Muscle of leg (tissue), 11 donors: ENCODE data around the gene IFTAP. TPM values are rescaled to one million over a fixed set of nuclear protein-coding genes. Genes with fewer than 3 reads are reported as not detected.

Source experiments
- DNase-seq: peaks from one replicate; pipeline ENCODE4 v3.0.0; 2013
- H3K27ac ChIP-seq: one replicate; pipeline ENCODE4 v1.5.1; 2013; ENCODE audit warnings: mild to moderate bottlenecking, low read length, control low read depth
- H3K27me3 ChIP-seq: one replicate; pipeline ENCODE4 v1.6.1; 2013; ENCODE audit warnings: low read length; ENCODE audit not compliant: control insufficient read depth, insufficient read depth
- H3K36me3 ChIP-seq: one replicate; pipeline ENCODE4 v1.6.1; 2013; ENCODE audit warnings: low read length; ENCODE audit not compliant: control insufficient read depth, insufficient read depth
- H3K4me1 ChIP-seq: one replicate; pipeline ENCODE4 v1.6.1; 2013; ENCODE audit warnings: low read length; ENCODE audit not compliant: control insufficient read depth, insufficient read depth
- H3K4me3 ChIP-seq: one replicate; pipeline ENCODE4 v1.5.1; 2013; ENCODE audit warnings: low read length, control low read depth
- H3K9me3 ChIP-seq: replicated peaks from 2 replicates; pipeline ENCODE4 v1.6.1; 2013; ENCODE audit warnings: low read depth, low read length; ENCODE audit not compliant: control insufficient read depth
- WGBS: methylation state at CpG from one replicate; pipeline ENCODE4 v1.1.5; 2013; ENCODE audit warnings: missing lambda C conversion rate; ENCODE audit not compliant: insufficient coverage; 5-methylcytosine and 5-hydroxymethylcytosine counted together
- polyA plus RNA-seq, 8 donors: library from polyadenylated mRNA; unstranded; fragments of 120-200 nt; gene quantifications; one replicate each; pipeline versions ENCODE4 v1.2.1 to v1.2.3, GENCODE V29; 2013; ENCODE audit warnings: inconsistent platforms in 1 of 8, low replicate concordance in 1 of 8; ENCODE audit not compliant: insufficient read length in 8 of 8, insufficient read depth in 1 of 8
- total RNA-seq: library from RNA; stranded (reverse); fragments of 120-200 nt; gene quantifications from one replicate; pipeline ENCODE4 v1.2.4, GENCODE V29; 2013

The IFTAP gene
- total and polyA plus RNA-seq, 9 donors: 40.3 to 57.4 (median 42.1) TPM

DNA sequence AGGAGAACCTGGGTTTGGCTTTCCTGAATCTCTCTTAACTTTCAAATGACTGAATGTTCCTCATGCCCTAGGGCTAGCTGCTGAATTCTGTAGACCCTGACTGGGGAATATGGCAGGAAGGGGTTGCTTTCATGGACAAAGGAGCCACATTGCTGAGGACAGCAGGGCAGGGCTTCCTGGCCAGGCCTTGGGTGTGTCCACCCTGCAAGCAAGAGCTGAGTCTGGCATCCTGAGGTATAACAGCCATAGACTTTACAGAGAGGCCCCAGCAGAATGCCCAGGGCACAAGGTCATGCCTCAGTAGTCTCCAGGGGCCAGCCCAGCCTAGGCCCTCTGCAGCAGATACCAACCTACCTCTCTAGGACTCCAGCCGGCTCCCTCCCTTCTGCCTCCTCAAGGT is 105.9 kb downstream of the IFTAP start:
- Histone ChIP-seq H3K36me3 (no peaks in the 10 kb centered on the region), H3K27ac (no peak overlapping the region), H3K4me1 (no peaks in the 10 kb centered on the region), H3K9me3 (no peaks in the 10 kb centered on the region), H3K4me3 (no peak overlapping the region), H3K27me3 (no peaks in the 10 kb centered on the region)
- no CpG with 5 or more reads among the region's 1 CpG for WGBS
- no peak for DNase-seq

DNA sequence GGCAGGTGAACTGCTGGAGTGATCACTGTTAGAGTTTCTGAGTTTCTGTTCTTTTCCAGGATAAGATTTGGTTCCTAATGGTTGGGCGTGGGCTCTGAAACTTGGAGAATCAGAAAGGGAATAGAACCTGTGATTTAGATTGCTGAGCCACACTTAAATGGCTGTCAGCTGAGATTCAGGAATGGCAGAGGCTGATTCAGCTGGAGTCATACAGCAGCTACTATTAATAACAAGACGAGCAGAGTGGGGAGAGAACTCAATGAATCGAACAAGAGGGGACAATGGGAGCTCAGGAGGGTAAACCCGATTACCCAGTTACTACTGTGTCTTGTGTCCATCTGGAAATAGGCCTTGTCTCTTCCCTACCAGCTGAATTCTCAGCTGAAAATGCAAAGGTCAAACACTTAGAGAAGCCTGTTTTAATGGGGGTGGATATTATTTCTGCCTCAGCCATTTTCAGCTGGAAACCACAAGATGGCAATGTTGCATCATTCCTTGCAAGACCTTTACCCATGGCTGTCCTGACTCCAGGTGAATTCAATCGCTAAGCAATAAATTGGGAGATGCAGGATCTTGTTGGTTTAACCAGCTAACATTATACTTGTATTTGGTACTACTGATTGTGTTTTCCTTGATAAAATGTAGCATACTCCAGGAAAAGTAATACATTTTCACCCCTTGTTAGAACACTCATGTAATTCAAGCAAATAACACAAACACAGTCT is 108.2 kb downstream of the IFTAP start:
- no peaks in the 10 kb centered on the region for H3K36me3 ChIP-seq
- no peaks in the 10 kb centered on the region for H3K9me3 ChIP-seq
- H3K4me3 ChIP-seq: no peak overlapping the region
- H3K4me1 ChIP-seq: no peaks in the 10 kb centered on the region
- no peak overlapping the region for H3K27ac ChIP-seq
- DNase-seq: peak; percentile 82
- H3K27me3 ChIP-seq: no peaks in the 10 kb centered on the region
- WGBS: 38% methylated on average over 3 of the region's 5 CpGs

GRCh38 chr11:36703055-36703404 is 108.7 kb downstream of the IFTAP start:
- no peaks in the 10 kb centered on the region for H3K9me3 ChIP-seq
- H3K4me3 ChIP-seq: no peak overlapping the region
- DNase-seq: peak; percentile 15
- H3K36me3 ChIP-seq: no peaks in the 10 kb centered on the region
- no peaks in the 10 kb centered on the region for H3K27me3 ChIP-seq
- WGBS: 25% methylated on average over 3 of the region's 4 CpGs
- no peaks in the 10 kb centered on the region for H3K4me1 ChIP-seq
- H3K27ac ChIP-seq: no peak overlapping the region

Other genes starting within 250 kb of the IFTAP start
- 14.9 TPM for gene TRAF6, start 84.2 kb upstream of the IFTAP start, total RNA-seq
- gene TRAF6, start 84.2 kb upstream of the IFTAP start, polyA plus RNA-seq: 10 to 100 TPM; 13.4 to 19.8 (median 16.7) TPM
- 5.8 TPM for gene RAG1, start 26.5 kb upstream of the IFTAP start, total RNA-seq
- 10 to 100 TPM in 1 of 8 donors, 1 to 10 TPM in 7; 6.2 to 12.4 (median 8.7) TPM for gene RAG1, start 26.5 kb upstream of the IFTAP start, polyA plus RNA-seq
- gene RAG2, start 3.7 kb downstream of the IFTAP start, total RNA-seq: 0.09 TPM
- gene RAG2, start 3.7 kb downstream of the IFTAP start, polyA plus RNA-seq: under 1 TPM in 5 of 8 donors, not detected in 3; 0.18 to 0.53 (median 0.28) TPM